HepG2 (cell line): ENCODE results near the gene WNT2B. TPM values are rescaled to one million over a fixed set of nuclear protein-coding genes. Genes with fewer than 3 reads are reported as not detected.

Source experiments
- ATAC-seq: fragments of 200-7000 bp; cut with Tn5 transposase; 3 replicates; pipeline ENCODE4 v1.9.1; 2020; ENCODE audit warnings: mild to moderate bottlenecking, moderate library complexity
- BruUV-seq: library from RNA; stranded (reverse); fragments of 400-500 nt; replicated peaks from 2 replicates; lab custom pipeline; 2021; lab: Mats Ljungman, UMichigan
- CTCF ChIA-PET: fragments of 300-600 bp; formaldehyde crosslinking; extraction: SDS; loops from one replicate; lab custom pipeline; 2021; ENCODE audit warnings: low total read pairs, inconsistent platforms, low intra/inter-chr PET ratio; lab: Yijun Ruan, JAX
- POLR2A ChIA-PET: fragments of 350-600 bp; sonication (Branson Sonifier 250); formaldehyde crosslinking; loops from one replicate; lab custom pipeline; 2020; ENCODE audit warnings: antibody characterized with exemption, inconsistent platforms; lab: Yijun Ruan, JAX
- DNase-seq: peaks from one replicate; pipeline ENCODE4 v3.0.0-alpha.2; 2015; ENCODE audit warnings: low spot score
- FAIRE-seq: peaks from 3 replicates; lab custom pipeline; 2011; peaks lifted over from hg19 to GRCh38; lab: Jason Lieb, UNC
- H2AFZ ChIP-seq: one replicate; pipeline ENCODE4 v1.6.1; 2011; ENCODE audit warnings: low read length, inconsistent platforms
- H3K27ac ChIP-seq: fragments of 300-600 bp; 3 replicates; pipeline ENCODE4 v1.8.0; 2011; ENCODE audit warnings: mixed run types, mild to moderate bottlenecking, mixed read lengths, low read length, inconsistent platforms; ENCODE audit not compliant: insufficient read depth; ENCODE audit errors: extremely low read length
- H3K27me3 ChIP-seq, 2 experiments: fragments of 200-600 bp in 1 of 2; 2 replicates in 1 of 2; 3 replicates in 1 of 2; pipeline versions ENCODE4 v1.6.0 to v1.8.0; 2011; ENCODE audit warnings: low read length in 2 of 2, mild to moderate bottlenecking in 2 of 2, moderate library complexity in 2 of 2, inconsistent platforms in 1 of 2; ENCODE audit not compliant: insufficient read depth in 2 of 2, control insufficient read depth in 1 of 2
- H3K36me3 ChIP-seq, 2 experiments: fragments of 200-600 bp in 1 of 2; replicated peaks in 1 of 2; 2 replicates in 1 of 2; 3 replicates in 1 of 2; pipeline versions ENCODE4 v1.5.1 to v1.8.0; 2011; ENCODE audit warnings: low read length in 2 of 2, inconsistent platforms in 1 of 2; ENCODE audit not compliant: insufficient read depth in 2 of 2, control insufficient read depth in 1 of 2
- H3K4me1 ChIP-seq: 2 replicates; pipeline ENCODE4 v1.5.1; 2012; ENCODE audit warnings: low read length, inconsistent platforms; ENCODE audit not compliant: insufficient read depth
- H3K4me2 ChIP-seq: 2 replicates; pipeline ENCODE4 v1.6.0; 2011; ENCODE audit warnings: low read depth, low read length, inconsistent platforms
- H3K4me3 ChIP-seq, 3 experiments: fragments of 200-600 bp in 1 of 3; sonication (generic), shearing (Covaris generic) in 1 of 3; replicated peaks in 1 of 3; 2 replicates each; pipeline ENCODE4 v1.5.1; 2011 to 2016; ENCODE audit warnings: low read length in 3 of 3, inconsistent platforms in 2 of 3, low read depth in 2 of 3, mild to moderate bottlenecking in 2 of 3, control low read depth in 1 of 3, mixed read lengths in 1 of 3; ENCODE audit not compliant: insufficient read depth in 1 of 3
- H3K79me2 ChIP-seq: one replicate; pipeline ENCODE4 v1.6.1; 2011; ENCODE audit warnings: low read length, inconsistent platforms; ENCODE audit not compliant: insufficient read depth
- H3K9ac ChIP-seq: 2 replicates; pipeline ENCODE4 v1.6.0; 2011; ENCODE audit warnings: mild to moderate bottlenecking, low read depth, low read length, inconsistent platforms; ENCODE audit not compliant: insufficient read depth
- H3K9me3 ChIP-seq: 2 replicates; pipeline ENCODE4 v1.5.1; 2012; ENCODE audit warnings: mild to moderate bottlenecking, low read length
- H4K20me1 ChIP-seq: 2 replicates; pipeline ENCODE4 v1.6.0; 2011; ENCODE audit warnings: inconsistent platforms, mild to moderate bottlenecking, low read length, moderate library complexity; ENCODE audit not compliant: insufficient read depth
- CHD4 ChIP-seq: fragments of 200-600 bp; sonication (generic); IDR thresholded peaks from 2 replicates; pipeline ENCODE4 v1.7.0; 2017; ENCODE audit warnings: mild to moderate bottlenecking, low read length, borderline replicate concordance
- IRX3 ChIP-seq: sonication (generic); formaldehyde crosslinking; IDR thresholded peaks from 2 replicates; pipeline ENCODE4 v1.8.1; 2023; ENCODE audit warnings: mild to moderate bottlenecking, low read depth, missing genetic modification reagents, borderline replicate concordance
- ISX ChIP-seq: sonication (generic); formaldehyde crosslinking; conservative IDR thresholded peaks from 2 replicates; pipeline ENCODE4 v1.5.0; 2020; ENCODE audit warnings: missing genetic modification reagents
- KDM5A ChIP-seq: fragments of 200-600 bp; sonication (generic); IDR thresholded peaks from 2 replicates; pipeline ENCODE4 v1.7.0; 2018; ENCODE audit warnings: antibody characterized with exemption, mild to moderate bottlenecking, low read length, borderline replicate concordance
- POGZ ChIP-seq: sonication (generic); formaldehyde crosslinking; IDR thresholded peaks from 2 replicates; pipeline ENCODE4 v1.4.0; 2020; ENCODE audit warnings: mild to moderate bottlenecking, missing genetic modification reagents
- REXO4 ChIP-seq: sonication (generic); formaldehyde crosslinking; IDR thresholded peaks from 2 replicates; pipeline ENCODE4 v1.8.0; 2022; ENCODE audit warnings: missing genetic modification reagents, mild to moderate bottlenecking, borderline replicate concordance
- RFXANK ChIP-seq: IDR thresholded peaks from 2 replicates; pipeline ENCODE4 v1.6.1; 2016
- SRSF4 ChIP-seq: fragments of 200-400 bp; formaldehyde crosslinking; IDR thresholded peaks from one replicate; pipeline ENCODE4 v1.6.1; 2018; ENCODE audit warnings: mild to moderate bottlenecking, low read depth, low read length, moderate library complexity; ENCODE audit not compliant: poor library complexity, severe bottlenecking
- ZBTB49 ChIP-seq: sonication (generic); formaldehyde crosslinking; IDR thresholded peaks from 2 replicates; pipeline ENCODE4 v1.4.0; 2020; ENCODE audit warnings: missing genetic modification reagents, borderline replicate concordance
- ZNF17 ChIP-seq: sonication (generic); formaldehyde crosslinking; IDR thresholded peaks from 2 replicates; pipeline ENCODE4 v1.5.0; 2020; ENCODE audit warnings: mild to moderate bottlenecking, missing genetic modification reagents
- ZNF510 ChIP-seq: sonication (generic); formaldehyde crosslinking; IDR thresholded peaks from 2 replicates; pipeline ENCODE4 v1.4.0; 2020; ENCODE audit warnings: low read depth, mild to moderate bottlenecking, missing genetic modification reagents
- ZNF746 ChIP-seq: sonication (generic); formaldehyde crosslinking; IDR thresholded peaks from 2 replicates; pipeline ENCODE4 v1.8.0; 2022; ENCODE audit warnings: mild to moderate bottlenecking, missing genetic modification reagents
- ZNF788 ChIP-seq: sonication (generic); formaldehyde crosslinking; IDR thresholded peaks from 2 replicates; pipeline ENCODE4 v1.5.0; 2020; ENCODE audit warnings: mild to moderate bottlenecking, missing genetic modification reagents, borderline replicate concordance
- ZSCAN29 ChIP-seq: sonication (generic); formaldehyde crosslinking; conservative IDR thresholded peaks from 2 replicates; pipeline ENCODE4 v1.4.0; 2020; ENCODE audit warnings: mild to moderate bottlenecking, missing genetic modification reagents
- ZSCAN30 ChIP-seq: sonication (generic); formaldehyde crosslinking; IDR thresholded peaks from 2 replicates; pipeline ENCODE4 v1.5.0; 2020; ENCODE audit warnings: mild to moderate bottlenecking, missing genetic modification reagents
- WGBS: methylation state at CpG from one replicate; pipeline ENCODE4 v1.1.6; 2017; ENCODE audit warnings: low lambda C conversion rate; 5-methylcytosine and 5-hydroxymethylcytosine counted together
- in situ Hi-C: cut with HindIII; loops from 2 replicates; pipeline ENCODE4 v1.10.0; 2017; ENCODE audit warnings: low pct_unique_long_range_greater_than_20kb; ENCODE audit not compliant: extremely low pct_ligation_motif_present
- intact Hi-C: fragments of 100-400 bp; cut with micrococcal nuclease; formaldehyde crosslinking; loops from one replicate; pipeline ENCODE4 v1.10.0; 2022; ENCODE audit not compliant: unreplicated experiment
- polyA plus RNA-seq, 8 experiments: library from polyadenylated mRNA; depleted of rRNA in 3 of 8; stranded (reverse) in 7 of 8; unstranded in 1 of 8; fragments of >200 nt; fragmentation: Illumina TruSeq in 4 of 8; extraction: Trizol in 4 of 8; gene quantifications; 2 replicates each; pipeline versions ENCODE4 v1.2.1 to v1.2.3, GENCODE V29; 2011 to 2016; ENCODE audit warnings: low read depth in 4 of 8, missing spikeins in 1 of 8, mixed read lengths in 1 of 8; ENCODE audit not compliant: insufficient read depth in 1 of 8
- total RNA-seq, 5 experiments: library from RNA; depleted of rRNA; stranded (reverse); fragments of >200 nt; fragmentation: Illumina TruSeq; extraction: Trizol; gene quantifications; 2 replicates each; pipeline ENCODE4 v1.2.3, GENCODE V29; 2016; ENCODE audit warnings: low read depth in 1 of 5
- TF ChIP-seq, protein P1 (sequence below): sonication (generic); formaldehyde crosslinking; IDR thresholded peaks from 2 replicates; pipeline ENCODE4 v1.9.0; 2022; ENCODE audit warnings: missing genetic modification reagents, mild to moderate bottlenecking, borderline replicate concordance
- TF ChIP-seq, protein P2 (sequence below): IDR thresholded peaks from 2 replicates; pipeline ENCODE4 v1.6.1; 2018; ENCODE audit warnings: missing genetic modification reagents

Gene WNT2B
- total and polyA plus RNA-seq, 2 of the 13 experiments (the other 11 are each of a cell fraction or from before 2014, with no cell fraction given): 0.11 to 0.32 TPM

DNA sequence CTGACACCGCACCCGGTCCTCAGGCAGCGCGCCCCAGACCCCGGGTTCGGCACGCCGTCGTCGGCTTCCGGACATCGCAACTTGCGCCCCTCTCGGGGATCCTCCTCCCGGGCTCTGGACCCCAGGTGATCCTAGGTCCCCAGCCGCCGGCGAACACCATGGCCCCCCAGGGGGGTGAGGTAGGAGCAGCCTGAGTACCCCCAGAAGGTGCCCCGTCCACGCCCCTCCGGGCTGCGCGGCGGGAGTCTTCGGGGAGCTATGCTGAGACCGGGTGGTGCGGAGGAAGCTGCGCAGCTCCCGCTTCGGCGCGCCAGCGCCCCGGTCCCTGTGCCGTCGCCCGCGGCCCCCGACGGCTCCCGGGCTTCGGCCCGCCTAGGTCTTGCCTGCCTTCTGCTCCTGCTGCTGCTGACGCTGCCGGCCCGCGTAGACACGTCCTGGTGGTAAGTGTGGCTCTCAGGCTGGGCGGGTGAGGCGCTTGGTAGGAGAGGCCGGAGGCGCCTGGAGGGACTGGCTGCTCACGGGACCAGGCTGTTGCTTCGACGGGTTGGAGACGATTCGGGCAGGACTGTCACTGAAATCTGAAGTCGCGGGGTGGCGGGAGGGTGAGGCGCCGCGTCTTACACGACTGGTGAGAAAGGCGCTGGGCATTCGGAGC lies 367 bp downstream of the WNT2B start (continued):
- TF ChIP-seq REXO4 (CRISPR knock-in tag): no peak
- TF ChIP-seq ZNF746 (CRISPR knock-in tag): 0 out of 2 replicates have a peak, but pooled peaks have one; percentile 28
- TF ChIP-seq, protein P1, sequence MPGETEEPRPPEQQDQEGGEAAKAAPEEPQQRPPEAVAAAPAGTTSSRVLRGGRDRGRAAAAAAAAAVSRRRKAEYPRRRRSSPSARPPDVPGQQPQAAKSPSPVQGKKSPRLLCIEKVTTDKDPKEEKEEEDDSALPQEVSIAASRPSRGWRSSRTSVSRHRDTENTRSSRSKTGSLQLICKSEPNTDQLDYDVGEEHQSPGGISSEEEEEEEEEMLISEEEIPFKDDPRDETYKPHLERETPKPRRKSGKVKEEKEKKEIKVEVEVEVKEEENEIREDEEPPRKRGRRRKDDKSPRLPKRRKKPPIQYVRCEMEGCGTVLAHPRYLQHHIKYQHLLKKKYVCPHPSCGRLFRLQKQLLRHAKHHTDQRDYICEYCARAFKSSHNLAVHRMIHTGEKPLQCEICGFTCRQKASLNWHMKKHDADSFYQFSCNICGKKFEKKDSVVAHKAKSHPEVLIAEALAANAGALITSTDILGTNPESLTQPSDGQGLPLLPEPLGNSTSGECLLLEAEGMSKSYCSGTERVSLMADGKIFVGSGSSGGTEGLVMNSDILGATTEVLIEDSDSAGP (CRISPR knock-in tag): peak; percentile 51; the same call in 1 of the 2 replicates
- no peak for TF ChIP-seq IRX3 (CRISPR knock-in tag)
- no peak for TF ChIP-seq POGZ (CRISPR knock-in tag)

- 53% methylated on average over 16 of the region's 16 CpGs for WGBS
- CTCF ChIA-PET: no interaction called here
- H3K36me3 ChIP-seq: no peaks in the 10 kb centered on the region
- H3K9me3 ChIP-seq: no peaks in the 10 kb centered on the region
- intact Hi-C loops (no loop called here), in situ Hi-C loops (loop anchor here (10.0 kb wide), 1 partner anchor 195 kb away; the partner anchor contains the start of gene RHOC)
- no peak overlapping the region for H3K27ac ChIP-seq
- H2AFZ ChIP-seq: no peak overlapping the region
- no peaks in the 10 kb centered on the region for H3K79me2 ChIP-seq
- POLR2A ChIA-PET: no interaction called here
- no peak for FAIRE-seq
- H3K9ac ChIP-seq: no peak overlapping the region
- DNase-seq: no peak
- peaks cover 7 to 77% of the 10 kb centered on the region in 2 experiments; a peak in 4 of 5 replicates for H3K27me3 ChIP-seq
- no TSS peak for BruUV-seq
- peaks cover 2% of the 10 kb centered on the region; the same call in 1 of the 2 replicates for H4K20me1 ChIP-seq
- no peak overlapping the region for H3K4me2 ChIP-seq
- ATAC-seq: no peak
- H3K4me3 ChIP-seq: no peak overlapping the region
- peaks cover 14% of the 10 kb centered on the region for H3K4me1 ChIP-seq
- TF ChIP-seq ISX (CRISPR knock-in tag) (no peak), ZBTB49 (CRISPR knock-in tag) (no peak), CHD4 (no peak), KDM5A (no peak), SRSF4 (no peak), ZNF510 (CRISPR knock-in tag) (no peak), ZSCAN29 (CRISPR knock-in tag) (no peak), RFXANK (CRISPR knock-in tag) (no peak), ZNF788 (CRISPR knock-in tag) (no peak), ZSCAN30 (CRISPR knock-in tag) (no peak), ZNF17 (CRISPR knock-in tag) (no peak)
- TF ChIP-seq, protein P2, sequence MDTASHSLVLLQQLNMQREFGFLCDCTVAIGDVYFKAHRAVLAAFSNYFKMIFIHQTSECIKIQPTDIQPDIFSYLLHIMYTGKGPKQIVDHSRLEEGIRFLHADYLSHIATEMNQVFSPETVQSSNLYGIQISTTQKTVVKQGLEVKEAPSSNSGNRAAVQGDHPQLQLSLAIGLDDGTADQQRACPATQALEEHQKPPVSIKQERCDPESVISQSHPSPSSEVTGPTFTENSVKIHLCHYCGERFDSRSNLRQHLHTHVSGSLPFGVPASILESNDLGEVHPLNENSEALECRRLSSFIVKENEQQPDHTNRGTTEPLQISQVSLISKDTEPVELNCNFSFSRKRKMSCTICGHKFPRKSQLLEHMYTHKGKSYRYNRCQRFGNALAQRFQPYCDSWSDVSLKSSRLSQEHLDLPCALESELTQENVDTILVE: no peak
Measured at GRCh38 chr1:112509660-112510178, 954 bp downstream of the WNT2B start.
